ENCODE measurements around the gene GRAMD1B.
"Not testable (repeated sequence)": the region's sequence is repeated elsewhere in the genome, so short reads cannot be mapped to it uniquely, and the experiment has no call there.

The GRAMD1B gene

DNA sequence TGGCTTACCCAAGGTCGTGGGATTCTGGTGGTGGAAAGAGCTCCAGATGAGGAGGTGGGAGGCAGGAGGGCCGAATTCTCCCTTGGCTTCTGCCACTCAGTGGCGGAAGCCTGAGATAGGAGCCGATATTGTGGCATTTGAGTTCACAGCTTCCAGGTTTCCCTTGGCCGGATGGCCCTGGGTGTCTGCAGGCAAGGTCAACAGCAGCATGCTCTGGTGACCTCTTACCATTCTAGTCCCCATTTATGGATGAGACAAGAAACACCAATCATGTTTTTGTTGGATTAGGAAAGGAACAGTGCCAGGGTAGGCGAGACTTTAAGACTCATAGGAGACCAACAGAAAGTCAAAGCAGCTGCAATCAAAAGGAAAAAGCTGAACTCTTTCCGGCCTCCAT lies 89.7 kb downstream of the GRAMD1B start:
- Histone ChIP-seq H3K4me3 (IDR thresholded peaks at IDR 0.05; ENCODE audit: insufficient read depth, low read depth, low read length) (no peak overlapping the region), H3K36me3 (ENCODE audit: insufficient read depth) (no peaks in the 10 kb centered on the region), H3K27me3 (ENCODE audit: insufficient read depth, low read depth) (no peaks in the 10 kb centered on the region), H3K9ac (no peak overlapping the region), H3K79me2 (ENCODE audit: insufficient read depth, low read depth) (no peaks in the 10 kb centered on the region), H2AFZ (ENCODE audit: low read depth) (no peak overlapping the region), H3K4me1 (ENCODE audit: low read depth, poor library complexity, severe bottlenecking) (no peaks in the 10 kb centered on the region), H3K27ac (no peak overlapping the region), H4K20me1 (ENCODE audit: insufficient read depth) (no peaks in the 10 kb centered on the region), H3K4me2 (no peak overlapping the region)
- TF ChIP-seq, protein P1, sequence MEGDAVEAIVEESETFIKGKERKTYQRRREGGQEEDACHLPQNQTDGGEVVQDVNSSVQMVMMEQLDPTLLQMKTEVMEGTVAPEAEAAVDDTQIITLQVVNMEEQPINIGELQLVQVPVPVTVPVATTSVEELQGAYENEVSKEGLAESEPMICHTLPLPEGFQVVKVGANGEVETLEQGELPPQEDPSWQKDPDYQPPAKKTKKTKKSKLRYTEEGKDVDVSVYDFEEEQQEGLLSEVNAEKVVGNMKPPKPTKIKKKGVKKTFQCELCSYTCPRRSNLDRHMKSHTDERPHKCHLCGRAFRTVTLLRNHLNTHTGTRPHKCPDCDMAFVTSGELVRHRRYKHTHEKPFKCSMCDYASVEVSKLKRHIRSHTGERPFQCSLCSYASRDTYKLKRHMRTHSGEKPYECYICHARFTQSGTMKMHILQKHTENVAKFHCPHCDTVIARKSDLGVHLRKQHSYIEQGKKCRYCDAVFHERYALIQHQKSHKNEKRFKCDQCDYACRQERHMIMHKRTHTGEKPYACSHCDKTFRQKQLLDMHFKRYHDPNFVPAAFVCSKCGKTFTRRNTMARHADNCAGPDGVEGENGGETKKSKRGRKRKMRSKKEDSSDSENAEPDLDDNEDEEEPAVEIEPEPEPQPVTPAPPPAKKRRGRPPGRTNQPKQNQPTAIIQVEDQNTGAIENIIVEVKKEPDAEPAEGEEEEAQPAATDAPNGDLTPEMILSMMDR (conservative IDR thresholded peaks at IDR 0.05; ENCODE audit: low read depth, low read length): no peak

DNA sequence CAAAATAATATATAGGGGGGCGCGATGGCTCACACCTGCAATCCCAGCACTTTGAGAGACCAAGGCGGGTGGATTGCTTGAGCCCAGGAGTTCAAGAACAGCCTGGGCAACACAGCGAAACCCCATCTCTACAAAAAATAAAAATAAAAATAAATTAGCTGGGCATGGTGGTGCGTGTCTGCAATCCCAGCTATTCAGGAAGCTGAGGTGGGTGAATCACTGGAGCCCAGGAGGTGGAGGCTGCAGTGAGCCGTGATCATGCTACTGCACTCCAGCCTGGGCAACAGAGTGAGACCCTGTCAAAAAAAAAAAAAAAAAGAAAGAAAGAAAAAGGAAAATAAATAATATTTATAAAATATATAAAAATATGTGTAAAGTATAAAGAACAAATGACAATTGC lies 90.4 kb downstream of the GRAMD1B start:
- not testable (repeated sequence) for H3K36me3 ChIP-seq (ENCODE audit: insufficient read depth); H3K4me3 ChIP-seq (IDR thresholded peaks at IDR 0.05; ENCODE audit: insufficient read depth, low read depth, low read length); H3K79me2 ChIP-seq (ENCODE audit: insufficient read depth, low read depth); H3K27me3 ChIP-seq (ENCODE audit: insufficient read depth, low read depth); H2AFZ ChIP-seq (ENCODE audit: low read depth); H3K4me1 ChIP-seq (ENCODE audit: low read depth, poor library complexity, severe bottlenecking); H3K9ac ChIP-seq; H3K27ac ChIP-seq; H3K4me2 ChIP-seq; H4K20me1 ChIP-seq (ENCODE audit: insufficient read depth)

DNA sequence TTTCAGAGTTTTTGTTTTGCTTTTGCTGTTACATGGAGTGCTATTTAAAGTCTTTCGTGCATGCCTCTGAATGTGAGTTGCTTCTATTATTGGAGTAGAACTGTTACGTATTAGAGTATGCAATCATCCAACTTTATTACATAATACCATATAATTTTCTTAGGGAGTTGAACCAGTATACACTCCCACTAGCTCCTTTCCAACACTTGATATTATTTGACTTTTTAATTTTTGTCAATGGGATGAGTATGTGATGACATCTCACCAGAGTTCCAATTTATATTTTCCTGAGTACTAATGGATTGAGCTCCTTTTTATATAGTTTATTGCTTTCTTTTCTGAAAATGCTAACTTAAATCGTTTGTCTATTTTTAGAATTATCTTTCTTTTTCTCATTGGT lies 90.9 kb downstream of the GRAMD1B start:
- H3K27me3 ChIP-seq (ENCODE audit: insufficient read depth, low read depth): no peaks in the 10 kb centered on the region
- TF ChIP-seq, protein P1 (conservative IDR thresholded peaks at IDR 0.05; ENCODE audit: low read depth, low read length): no peak
- no peak overlapping the region for H3K4me3 ChIP-seq (IDR thresholded peaks at IDR 0.05; ENCODE audit: insufficient read depth, low read depth, low read length)
- H3K79me2 ChIP-seq (ENCODE audit: insufficient read depth, low read depth): no peaks in the 10 kb centered on the region
- H3K36me3 ChIP-seq (ENCODE audit: insufficient read depth): no peaks in the 10 kb centered on the region
- H3K4me2 ChIP-seq: no peak overlapping the region
- no peak overlapping the region for H2AFZ ChIP-seq (ENCODE audit: low read depth)
- H3K9ac ChIP-seq: no peak overlapping the region
- no peaks in the 10 kb centered on the region for H3K4me1 ChIP-seq (ENCODE audit: low read depth, poor library complexity, severe bottlenecking)
- H4K20me1 ChIP-seq (ENCODE audit: insufficient read depth): no peaks in the 10 kb centered on the region
- no peak overlapping the region for H3K27ac ChIP-seq

DNA sequence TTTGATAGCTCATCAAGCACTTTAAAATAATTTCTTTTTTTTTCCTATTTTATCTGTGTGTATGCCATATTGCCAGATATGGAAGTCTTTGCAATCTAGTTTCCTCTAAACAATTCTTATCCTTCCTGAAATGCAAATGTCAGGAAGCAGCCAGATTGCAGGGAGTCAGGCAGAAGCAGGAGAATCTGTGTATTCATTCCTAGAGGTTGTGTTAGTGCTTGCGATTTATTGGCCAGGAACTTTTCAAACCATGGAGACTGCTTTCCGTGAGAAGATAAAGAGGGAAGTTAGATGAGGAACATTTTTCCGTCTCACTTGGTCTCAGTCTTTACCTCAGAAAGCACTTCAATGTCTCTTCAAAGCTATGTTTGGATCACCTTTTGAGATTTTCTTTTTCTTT lies 91.9 kb downstream of the GRAMD1B start:
- TF ChIP-seq, protein P1 (conservative IDR thresholded peaks at IDR 0.05; ENCODE audit: low read depth, low read length): no peak
- no peaks in the 10 kb centered on the region for H3K79me2 ChIP-seq (ENCODE audit: insufficient read depth, low read depth)
- H3K9ac ChIP-seq: no peak overlapping the region
- no peaks in the 10 kb centered on the region for H3K4me1 ChIP-seq (ENCODE audit: low read depth, poor library complexity, severe bottlenecking)
- no peaks in the 10 kb centered on the region for H3K27me3 ChIP-seq (ENCODE audit: insufficient read depth, low read depth)
- H4K20me1 ChIP-seq (ENCODE audit: insufficient read depth): no peaks in the 10 kb centered on the region
- H3K36me3 ChIP-seq (ENCODE audit: insufficient read depth): no peaks in the 10 kb centered on the region
- no peak overlapping the region for H3K4me3 ChIP-seq (IDR thresholded peaks at IDR 0.05; ENCODE audit: insufficient read depth, low read depth, low read length)
- H2AFZ ChIP-seq (ENCODE audit: low read depth): no peak overlapping the region
- no peak overlapping the region for H3K27ac ChIP-seq
- H3K4me2 ChIP-seq: no peak overlapping the region

DNA sequence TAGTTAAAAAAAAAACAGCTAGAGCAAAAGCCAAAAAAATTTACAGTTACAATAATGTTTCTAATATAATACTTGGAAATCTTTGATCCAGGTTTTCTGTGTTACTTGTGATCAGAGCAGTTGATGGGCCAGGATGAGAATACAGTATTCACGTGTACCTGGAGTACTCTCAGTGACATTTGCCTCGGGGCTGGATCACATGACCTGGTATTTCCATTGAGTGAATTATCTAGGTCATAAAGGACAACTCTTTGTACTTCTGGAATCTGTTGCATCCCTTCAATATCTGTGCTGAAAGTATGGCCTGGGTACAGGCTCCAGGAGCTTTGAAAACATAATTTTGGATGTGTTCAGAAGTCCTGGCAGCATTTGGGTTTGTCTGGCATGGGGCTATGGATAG lies 93.5 kb downstream of the GRAMD1B start:
- Histone ChIP-seq H3K27ac (no peak overlapping the region), H2AFZ (ENCODE audit: low read depth) (no peak overlapping the region), H3K4me3 (IDR thresholded peaks at IDR 0.05; ENCODE audit: insufficient read depth, low read depth, low read length) (no peak overlapping the region), H3K9ac (no peak overlapping the region), H4K20me1 (ENCODE audit: insufficient read depth) (no peaks in the 10 kb centered on the region), H3K27me3 (ENCODE audit: insufficient read depth, low read depth) (no peaks in the 10 kb centered on the region), H3K4me2 (no peak overlapping the region), H3K36me3 (ENCODE audit: insufficient read depth) (no peaks in the 10 kb centered on the region), H3K79me2 (ENCODE audit: insufficient read depth, low read depth) (no peaks in the 10 kb centered on the region), H3K4me1 (ENCODE audit: low read depth, poor library complexity, severe bottlenecking) (no peaks in the 10 kb centered on the region)
- TF ChIP-seq, protein P1 (conservative IDR thresholded peaks at IDR 0.05; ENCODE audit: low read depth, low read length): no peak

Measured in KMS-11 (cell line).